ENCODE data around the gene PODXL2. TPM values are rescaled to one million over a fixed set of nuclear protein-coding genes. Genes with fewer than 3 reads are reported as not detected.

PODXL2 gene
- total and polyA plus RNA-seq, 7 experiments from 2014 or later, result 2.2 to 6.5 (median 3.6) TPM

- H3K27me3 Mint-ChIP-seq, result peaks cover 0 to 5% (median 4%) of the 10 kb centered on the region in 5 donors
- H3K36me3 Mint-ChIP-seq, result no peaks in the 10 kb centered on the region
- no peaks in the 10 kb centered on the region for H3K4me1 Mint-ChIP-seq
- DNase-seq (no peak), ATAC-seq (no peak)
- H3K4me3 Mint-ChIP-seq, result no peak overlapping the region
- H3K27ac Mint-ChIP-seq, result no peak overlapping the region
- Histone ChIP-seq H3K36me3 (ENCODE audit: control insufficient read depth in 2 of 3, insufficient read depth in 3 of 3, low read length in 3 of 3) (no peaks in the 10 kb centered on the region), H3K9me3 (ENCODE audit: control insufficient read depth in 2 of 3, low read length in 3 of 3) (no peaks in the 10 kb centered on the region), H3K4me1 (ENCODE audit: control insufficient read depth in 2 of 2, insufficient read depth in 2 of 2, low read length in 2 of 2) (no peaks in the 10 kb centered on the region), H3K27me3 (ENCODE audit: control insufficient read depth in 2 of 2, insufficient read depth in 2 of 2, low read length in 2 of 2) (no peaks in the 10 kb centered on the region), H3K27ac (ENCODE audit: low read depth, low read length) (no peak overlapping the region), H3K4me3 (ENCODE audit: low read length) (no peak overlapping the region)
- intact Hi-C loops (cut with micrococcal nuclease), result no loop called here
- no peaks in the 10 kb centered on the region for H3K9me3 Mint-ChIP-seq
- ChIA-PET POLR2A (no interaction called here), CTCF (no interaction called here)
Measured at GRCh38 chr3:127711896-127712295, 82.9 kb downstream of the PODXL2 start.

- intact Hi-C loops (cut with micrococcal nuclease), result no loop called here
- Histone ChIP-seq H3K27ac (ENCODE audit: low read depth, low read length) (no peak overlapping the region), H3K36me3 (ENCODE audit: control insufficient read depth in 2 of 3, insufficient read depth in 3 of 3, low read length in 3 of 3) (no peaks in the 10 kb centered on the region), H3K9me3 (ENCODE audit: control insufficient read depth in 2 of 3, low read length in 3 of 3) (no peaks in the 10 kb centered on the region), H3K27me3 (ENCODE audit: control insufficient read depth in 2 of 2, insufficient read depth in 2 of 2, low read length in 2 of 2) (no peaks in the 10 kb centered on the region), H3K4me1 (ENCODE audit: control insufficient read depth in 2 of 2, insufficient read depth in 2 of 2, low read length in 2 of 2) (no peaks in the 10 kb centered on the region), H3K4me3 (ENCODE audit: low read length) (no peak overlapping the region)
- Mint-ChIP-seq H3K9me3 (no peaks in the 10 kb centered on the region), H3K4me1 (no peaks in the 10 kb centered on the region), H3K27me3 (peaks cover 0 to 5% (median 4%) of the 10 kb centered on the region in 5 donors), H3K36me3 (no peaks in the 10 kb centered on the region), H3K4me3 (no peak overlapping the region), H3K27ac (no peak overlapping the region)
- ChIA-PET POLR2A (no interaction called here), CTCF (interaction anchor here (0.6 kb wide), 1 partner anchor 56 kb away, joined by 3 read pairs; no protein-coding TSS in a partner anchor)
- no peak for ATAC-seq
- DNase-seq, result no peak
Measured at GRCh38 chr3:127712461-127712860, 83.5 kb downstream of the PODXL2 start.

GRCh38 chr3:127712881-127713771 is 84.1 kb downstream of the PODXL2 start:
- no peaks in the 10 kb centered on the region for H3K27me3 ChIP-seq (ENCODE audit: control insufficient read depth in 2 of 2, insufficient read depth in 2 of 2, low read length in 2 of 2)
- H3K4me3 Mint-ChIP-seq, result no peak overlapping the region
- ATAC-seq, result no peak
- no peak overlapping the region for H3K27ac ChIP-seq (ENCODE audit: low read depth, low read length)
- H3K36me3 Mint-ChIP-seq, result no peaks in the 10 kb centered on the region
- H3K4me1 ChIP-seq (ENCODE audit: control insufficient read depth in 2 of 2, insufficient read depth in 2 of 2, low read length in 2 of 2), result no peaks in the 10 kb centered on the region
- ChIA-PET CTCF (interaction anchor here (0.6 kb wide), 1 partner anchor 57 kb away, joined by 3 read pairs; no protein-coding TSS in a partner anchor), POLR2A (no interaction called here)
- no peaks in the 10 kb centered on the region for H3K9me3 Mint-ChIP-seq
- no peak for DNase-seq
- intact Hi-C loops (cut with micrococcal nuclease), result no loop called here
- H3K27ac Mint-ChIP-seq, result no peak overlapping the region
- peaks cover 0 to 5% (median 4%) of the 10 kb centered on the region in 5 donors for H3K27me3 Mint-ChIP-seq
- no peaks in the 10 kb centered on the region for H3K4me1 Mint-ChIP-seq
- no peak overlapping the region for H3K4me3 ChIP-seq (ENCODE audit: low read length)
- H3K9me3 ChIP-seq (ENCODE audit: control insufficient read depth in 2 of 3, low read length in 3 of 3), result no peaks in the 10 kb centered on the region
- H3K36me3 ChIP-seq (ENCODE audit: control insufficient read depth in 2 of 3, insufficient read depth in 3 of 3, low read length in 3 of 3), result no peaks in the 10 kb centered on the region

DNA sequence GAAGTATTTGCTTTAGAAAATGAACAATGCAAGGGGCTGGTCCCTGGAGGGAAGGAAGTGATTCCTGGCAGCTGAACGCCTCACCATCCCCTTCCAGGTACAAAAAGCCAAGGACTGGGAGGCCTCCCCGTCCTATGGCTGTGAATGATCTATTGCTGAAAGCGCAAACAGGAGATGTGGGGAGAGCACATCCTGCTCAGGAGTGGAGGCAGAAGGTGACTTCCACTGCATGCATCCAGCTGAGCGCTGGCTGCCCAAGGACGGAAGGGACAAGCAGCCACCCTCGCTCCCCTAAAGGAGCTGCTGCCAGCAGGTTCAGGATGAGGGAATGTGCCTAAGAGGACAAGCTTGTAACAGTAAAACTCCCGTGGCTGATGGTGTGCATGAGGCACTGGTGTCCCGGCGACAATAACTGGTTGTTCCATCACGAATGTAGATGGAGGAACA is 85.2 kb downstream of the PODXL2 start:
- no peak for ATAC-seq
- CTCF ChIA-PET, result no interaction called here
- Histone ChIP-seq H3K4me3 (ENCODE audit: low read length) (no peak overlapping the region), H3K27me3 (ENCODE audit: control insufficient read depth in 2 of 2, insufficient read depth in 2 of 2, low read length in 2 of 2) (no peaks in the 10 kb centered on the region), H3K4me1 (ENCODE audit: control insufficient read depth in 2 of 2, insufficient read depth in 2 of 2, low read length in 2 of 2) (no peaks in the 10 kb centered on the region), H3K27ac (ENCODE audit: low read depth, low read length) (no peak overlapping the region), H3K36me3 (ENCODE audit: control insufficient read depth in 2 of 3, insufficient read depth in 3 of 3, low read length in 3 of 3) (no peaks in the 10 kb centered on the region), H3K9me3 (ENCODE audit: control insufficient read depth in 2 of 3, low read length in 3 of 3) (no peaks in the 10 kb centered on the region)
- peak overlapping the region in 1 of 9 donors; percentile 65 for H3K27ac Mint-ChIP-seq
- H3K36me3 Mint-ChIP-seq, result no peaks in the 10 kb centered on the region
- intact Hi-C loops (cut with micrococcal nuclease), result no loop called here
- no peak overlapping the region for H3K4me3 Mint-ChIP-seq
- no peak for DNase-seq
- H3K9me3 Mint-ChIP-seq, result no peaks in the 10 kb centered on the region
- POLR2A ChIA-PET, result no interaction called here
- no peaks in the 10 kb centered on the region for H3K4me1 Mint-ChIP-seq
- peaks cover 0 to 5% (median 4%) of the 10 kb centered on the region in 5 donors for H3K27me3 Mint-ChIP-seq

DNA sequence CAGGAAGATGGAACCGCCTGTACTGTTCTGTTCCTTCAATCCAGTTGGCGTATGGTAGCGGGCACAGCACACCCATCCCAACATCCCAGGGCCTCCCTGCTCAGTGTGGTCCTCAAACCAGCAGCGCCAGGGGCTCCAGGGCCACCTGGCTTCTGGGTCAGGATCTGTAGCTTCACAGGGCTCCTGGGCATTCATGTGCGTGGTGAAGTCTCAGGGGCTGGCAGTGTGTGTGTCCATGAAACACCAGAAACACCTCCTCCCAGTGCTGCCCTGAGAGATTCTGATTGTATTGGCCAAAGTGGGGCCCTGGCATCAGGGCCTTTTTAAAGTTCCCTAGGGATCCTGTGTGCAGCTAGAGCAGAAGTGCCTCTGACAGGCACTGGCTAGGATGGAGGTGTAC is 85.9 kb downstream of the PODXL2 start:
- H3K27ac Mint-ChIP-seq, result no peak overlapping the region
- CTCF ChIA-PET, result no interaction called here
- Histone ChIP-seq H3K27ac (ENCODE audit: low read depth, low read length) (no peak overlapping the region), H3K27me3 (ENCODE audit: control insufficient read depth in 2 of 2, insufficient read depth in 2 of 2, low read length in 2 of 2) (no peaks in the 10 kb centered on the region), H3K4me1 (ENCODE audit: control insufficient read depth in 2 of 2, insufficient read depth in 2 of 2, low read length in 2 of 2) (no peaks in the 10 kb centered on the region), H3K4me3 (ENCODE audit: low read length) (no peak overlapping the region), H3K36me3 (ENCODE audit: control insufficient read depth in 2 of 3, insufficient read depth in 3 of 3, low read length in 3 of 3) (no peaks in the 10 kb centered on the region), H3K9me3 (ENCODE audit: control insufficient read depth in 2 of 3, low read length in 3 of 3) (no peaks in the 10 kb centered on the region)
- H3K4me1 Mint-ChIP-seq, result no peaks in the 10 kb centered on the region
- intact Hi-C loops (cut with micrococcal nuclease), result no loop called here
- no peaks in the 10 kb centered on the region for H3K36me3 Mint-ChIP-seq
- peaks cover 0 to 5% (median 4%) of the 10 kb centered on the region in 5 donors for H3K27me3 Mint-ChIP-seq
- H3K9me3 Mint-ChIP-seq, result no peaks in the 10 kb centered on the region
- no peak for ATAC-seq
- POLR2A ChIA-PET, result no interaction called here
- no peak overlapping the region for H3K4me3 Mint-ChIP-seq
- no peak for DNase-seq

DNA sequence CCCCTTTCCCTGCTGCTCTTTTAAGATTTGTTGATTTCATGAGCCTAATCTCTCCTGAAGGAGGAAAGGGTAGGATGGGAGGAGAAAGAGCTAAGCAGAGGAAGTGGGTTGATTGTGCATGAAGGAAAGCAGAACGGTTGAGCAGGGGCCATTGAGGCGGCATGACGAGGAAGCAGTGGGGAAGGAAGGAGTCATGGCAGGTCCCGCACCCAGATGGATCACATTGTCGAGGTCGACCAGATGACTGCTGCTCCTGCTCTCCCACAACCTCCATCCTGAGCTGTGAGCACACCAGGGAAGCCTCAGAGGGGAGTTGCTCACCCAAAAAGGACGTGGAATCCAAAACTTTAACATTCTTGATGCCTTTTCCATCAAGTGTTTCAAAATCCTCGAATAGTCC is 86.5 kb downstream of the PODXL2 start:
- H3K27me3 Mint-ChIP-seq, result peaks cover 0 to 5% (median 4%) of the 10 kb centered on the region in 5 donors
- no peaks in the 10 kb centered on the region for H3K4me1 ChIP-seq (ENCODE audit: control insufficient read depth in 2 of 2, insufficient read depth in 2 of 2, low read length in 2 of 2)
- no peaks in the 10 kb centered on the region for H3K9me3 ChIP-seq (ENCODE audit: control insufficient read depth in 2 of 3, low read length in 3 of 3)
- ChIA-PET CTCF (no interaction called here), POLR2A (no interaction called here)
- H3K36me3 ChIP-seq (ENCODE audit: control insufficient read depth in 2 of 3, insufficient read depth in 3 of 3, low read length in 3 of 3), result no peaks in the 10 kb centered on the region
- ATAC-seq (peak; percentile 57), DNase-seq (no peak)
- no peaks in the 10 kb centered on the region for H3K9me3 Mint-ChIP-seq
- no peaks in the 10 kb centered on the region for H3K36me3 Mint-ChIP-seq
- no peak overlapping the region for H3K27ac Mint-ChIP-seq
- no peak overlapping the region for H3K27ac ChIP-seq (ENCODE audit: low read depth, low read length)
- H3K4me3 ChIP-seq (ENCODE audit: low read length), result no peak overlapping the region
- intact Hi-C loops (cut with micrococcal nuclease), result no loop called here
- no peaks in the 10 kb centered on the region for H3K27me3 ChIP-seq (ENCODE audit: control insufficient read depth in 2 of 2, insufficient read depth in 2 of 2, low read length in 2 of 2)
- no peak overlapping the region for H3K4me3 Mint-ChIP-seq
- H3K4me1 Mint-ChIP-seq, result no peaks in the 10 kb centered on the region

DNA sequence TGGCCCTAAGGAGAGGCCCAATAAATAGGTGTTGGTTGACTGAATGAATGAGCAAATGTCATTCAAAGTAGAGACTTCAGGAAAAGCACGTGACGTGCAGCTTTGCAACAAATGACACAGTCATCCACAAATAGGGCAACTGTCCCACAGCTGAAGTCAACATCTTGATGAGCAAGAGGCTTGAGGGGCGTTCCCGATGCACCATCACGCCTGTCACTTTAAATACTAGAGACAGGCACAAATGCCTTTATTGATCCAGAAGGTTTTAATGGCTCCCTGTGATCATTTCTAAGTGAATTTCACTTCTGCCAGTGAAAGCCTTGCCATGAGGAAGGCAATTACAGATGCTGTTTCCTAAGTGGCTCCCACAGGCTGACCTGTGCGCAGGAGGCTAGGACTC is 87.4 kb downstream of the PODXL2 start:
- no peaks in the 10 kb centered on the region for H3K4me1 ChIP-seq (ENCODE audit: control insufficient read depth in 2 of 2, insufficient read depth in 2 of 2, low read length in 2 of 2)
- H3K27me3 Mint-ChIP-seq, result peaks cover 0 to 5% (median 4%) of the 10 kb centered on the region in 5 donors
- POLR2A ChIA-PET, result no interaction called here
- CTCF ChIA-PET, result no interaction called here
- no peak overlapping the region for H3K4me3 Mint-ChIP-seq
- no peaks in the 10 kb centered on the region for H3K36me3 ChIP-seq (ENCODE audit: control insufficient read depth in 2 of 3, insufficient read depth in 3 of 3, low read length in 3 of 3)
- H3K27ac Mint-ChIP-seq, result no peak overlapping the region
- no peak for DNase-seq
- H3K9me3 ChIP-seq (ENCODE audit: control insufficient read depth in 2 of 3, low read length in 3 of 3), result no peaks in the 10 kb centered on the region
- H3K4me1 Mint-ChIP-seq, result no peaks in the 10 kb centered on the region
- intact Hi-C loops (cut with micrococcal nuclease), result no loop called here
- ATAC-seq, result no peak
- no peak overlapping the region for H3K4me3 ChIP-seq (ENCODE audit: low read length)
- H3K9me3 Mint-ChIP-seq, result no peaks in the 10 kb centered on the region
- H3K27me3 ChIP-seq (ENCODE audit: control insufficient read depth in 2 of 2, insufficient read depth in 2 of 2, low read length in 2 of 2), result no peaks in the 10 kb centered on the region
- H3K36me3 Mint-ChIP-seq, result no peaks in the 10 kb centered on the region
- H3K27ac ChIP-seq (ENCODE audit: low read depth, low read length), result no peak overlapping the region

Measured in naive thymus-derived CD4-positive, alpha-beta T cell (primary cell).